PC-3 (cell line): ENCODE measurements around the gene TIMMDC1. TPM values are rescaled to one million over a fixed set of nuclear protein-coding genes. Genes with fewer than 3 reads are reported as not detected.

ENCODE experiments used
- ATAC-seq: fragments of 200-7000 bp; cut with Tn5 transposase; 2 replicates; pipeline ENCODE4 v1.9.1; 2020; ENCODE audit warnings: mild to moderate bottlenecking, moderate library complexity
- BruUV-seq: library from RNA; stranded (reverse); fragments of 400-500 nt; replicated peaks from 2 replicates; lab custom pipeline; 2021; lab: Mats Ljungman, UMichigan
- CTCF ChIA-PET: fragments of 300-600 bp; sonication (Branson Sonifier 250); formaldehyde crosslinking; loops from one replicate; lab custom pipeline; 2022; ENCODE audit warnings: antibody characterized with exemption; lab: Charles Lee
- POLR2A ChIA-PET: fragments of 300-600 bp; sonication (Branson Sonifier 250); formaldehyde crosslinking; loops from one replicate; lab custom pipeline; 2022; ENCODE audit warnings: antibody characterized with exemption; ENCODE audit not compliant: unreplicated experiment; lab: Charles Lee
- DNase-seq: peaks from one replicate; pipeline ENCODE4 v3.0.0-alpha.2; 2015
- H2AFZ ChIP-seq: fragments of 300-600 bp; sonication (generic); 2 replicates; pipeline ENCODE4 v1.6.0; 2016; ENCODE audit warnings: antibody characterized with exemption, low read length
- H3F3A ChIP-seq: fragments of 300-600 bp; sonication (generic); one replicate; pipeline ENCODE4 v1.6.0; 2017; ENCODE audit warnings: antibody characterized with exemption, low read length, control low read depth, mild to moderate bottlenecking; ENCODE audit not compliant: unreplicated experiment
- H3K27ac ChIP-seq: fragments of 300-600 bp; sonication (generic); 2 replicates; pipeline ENCODE4 v1.5.1; 2016; ENCODE audit warnings: mild to moderate bottlenecking, low read length
- H3K27me3 ChIP-seq: fragments of 300-600 bp; sonication (generic); 2 replicates; pipeline ENCODE4 v1.6.1; 2016; ENCODE audit warnings: low read length, mixed read lengths
- H3K36me3 ChIP-seq: fragments of 300-600 bp; sonication (generic); 2 replicates; pipeline ENCODE4 v1.6.1; 2016; ENCODE audit warnings: low read depth, mixed run types, low read length, mixed read lengths
- H3K4me1 ChIP-seq: fragments of 300-600 bp; sonication (generic); 2 replicates; pipeline ENCODE4 v1.5.1; 2016; ENCODE audit warnings: low read length; ENCODE audit not compliant: insufficient read depth
- H3K4me2 ChIP-seq: fragments of 300-600 bp; sonication (generic); 2 replicates; pipeline ENCODE4 v1.6.0; 2016; ENCODE audit warnings: low read length
- H3K4me3 ChIP-seq: fragments of 300-600 bp; sonication (generic); 2 replicates; pipeline ENCODE4 v1.5.1; 2016; ENCODE audit warnings: mild to moderate bottlenecking, low read length, mixed read lengths
- H3K79me2 ChIP-seq: fragments of 300-600 bp; sonication (generic); 2 replicates; pipeline ENCODE4 v1.6.1; 2017; ENCODE audit warnings: low read length, mixed read lengths
- H3K9ac ChIP-seq: fragments of 300-600 bp; sonication (generic); 2 replicates; pipeline ENCODE4 v1.6.0; 2016; ENCODE audit warnings: mild to moderate bottlenecking, low read length
- H3K9me2 ChIP-seq: fragments of 300-600 bp; sonication (generic); replicated peaks from 2 replicates; pipeline ENCODE4 v1.6.1; 2016; ENCODE audit warnings: mixed run types, low read length, mixed read lengths
- H3K9me3 ChIP-seq: fragments of 300-600 bp; sonication (generic); 2 replicates; pipeline ENCODE4 v1.6.1; 2016; ENCODE audit warnings: low read length, mixed read lengths
- H4K20me1 ChIP-seq: fragments of 300-600 bp; sonication (generic); 2 replicates; pipeline ENCODE4 v1.6.1; 2016; ENCODE audit warnings: low read length, mixed read lengths
- CTCF ChIP-seq: fragments of 300-600 bp; sonication (generic); conservative IDR thresholded peaks from 2 replicates; pipeline ENCODE4 v1.5.1; 2017; ENCODE audit warnings: antibody characterized with exemption, low read depth, mild to moderate bottlenecking, low read length
- EZH2 ChIP-seq: fragments of 300-600 bp; sonication (generic); IDR thresholded peaks from one replicate; pipeline ENCODE4 v1.6.1; 2017; ENCODE audit warnings: antibody characterized with exemption, mild to moderate bottlenecking, low read length; ENCODE audit not compliant: unreplicated experiment
- EZH2phosphoT487 ChIP-seq: fragments of 300-600 bp; sonication (generic); IDR thresholded peaks from 2 replicates; pipeline ENCODE4 v1.6.1; 2018; ENCODE audit warnings: mild to moderate bottlenecking, antibody characterized with exemption, low read length, borderline replicate concordance
- intact Hi-C: fragments of 100-400 bp; cut with micrococcal nuclease; formaldehyde crosslinking; loops from 2 replicates; pipeline ENCODE4 v1.9.0; 2023
- total RNA-seq: library from RNA; depleted of rRNA; stranded (reverse); fragments of >200 nt; gene quantifications from 2 replicates; pipeline ENCODE4 v1.2.3, GENCODE V29; 2014

The TIMMDC1 gene
- total RNA-seq, 1 experiment from 2014 or later = 142 TPM

GRCh38 chr3:119569156-119569555 is 70.8 kb downstream of the TIMMDC1 start:
- Histone ChIP-seq H3K4me2 (no peak overlapping the region), H2AFZ (no peak overlapping the region), H4K20me1 (no peaks in the 10 kb centered on the region), H3K9me2 (no peaks in the 10 kb centered on the region), H3K27ac (no peak overlapping the region), H3K4me1 (no peaks in the 10 kb centered on the region), H3K9me3 (no peaks in the 10 kb centered on the region), H3K27me3 (0 out of 2 replicates have a peak, but pooled peaks cover 5% of the 10 kb centered on the region), H3K36me3 (no peaks in the 10 kb centered on the region), H3K9ac (no peak overlapping the region), H3K4me3 (no peak overlapping the region), H3K79me2 (no peaks in the 10 kb centered on the region), H3F3A (no peaks in the 10 kb centered on the region)
- BruUV-seq = no TSS peak
- intact Hi-C loops = no loop called here
- no peak for DNase-seq
- ChIA-PET CTCF (no interaction called here), POLR2A (no interaction called here)
- no peak for ATAC-seq
- TF ChIP-seq EZH2phosphoT487 (no peak), CTCF (no peak), EZH2 (no peak)

- Histone ChIP-seq H2AFZ (no peak overlapping the region), H3K79me2 (no peaks in the 10 kb centered on the region), H3F3A (no peaks in the 10 kb centered on the region), H3K9ac (no peak overlapping the region), H3K4me3 (no peak overlapping the region), H3K36me3 (no peaks in the 10 kb centered on the region), H4K20me1 (no peaks in the 10 kb centered on the region), H3K27me3 (0 out of 2 replicates have a peak, but pooled peaks cover 5% of the 10 kb centered on the region), H3K4me2 (no peak overlapping the region), H3K9me2 (no peaks in the 10 kb centered on the region), H3K9me3 (no peaks in the 10 kb centered on the region), H3K4me1 (no peaks in the 10 kb centered on the region), H3K27ac (no peak overlapping the region)
- ATAC-seq (no peak), DNase-seq (no peak)
- CTCF ChIA-PET = no interaction called here
- TF ChIP-seq CTCF = no peak
- no peak for TF ChIP-seq EZH2phosphoT487
- no peak for TF ChIP-seq EZH2
- no TSS peak for BruUV-seq
- POLR2A ChIA-PET = interaction anchor here (0.7 kb wide), 1 partner anchor 9 kb away, joined by 6 read pairs; the partner anchor contains the start of gene ADPRH
- intact Hi-C loops = no loop called here
These were observed 71.9 kb downstream of the TIMMDC1 start for GRCh38 chr3:119570229-119570628.

- Histone ChIP-seq H3K27me3 (0 out of 2 replicates have a peak, but pooled peaks cover 5% of the 10 kb centered on the region), H3K27ac (no peak overlapping the region), H3F3A (no peaks in the 10 kb centered on the region), H2AFZ (no peak overlapping the region), H3K4me2 (no peak overlapping the region), H3K36me3 (no peaks in the 10 kb centered on the region), H3K9me3 (no peaks in the 10 kb centered on the region), H3K4me3 (no peak overlapping the region), H3K79me2 (no peaks in the 10 kb centered on the region), H4K20me1 (no peaks in the 10 kb centered on the region), H3K4me1 (no peaks in the 10 kb centered on the region), H3K9ac (no peak overlapping the region), H3K9me2 (no peaks in the 10 kb centered on the region)
- DNase-seq (no peak), ATAC-seq (no peak)
- intact Hi-C loops = no loop called here
- POLR2A ChIA-PET = no interaction called here
- TF ChIP-seq CTCF (no peak), EZH2phosphoT487 (no peak), EZH2 (no peak)
- no TSS peak for BruUV-seq
- CTCF ChIA-PET = no interaction called here
These were observed 72.9 kb downstream of the TIMMDC1 start for GRCh38 chr3:119571230-119571629.
